ENCODE measurements around the gene SELENOV.

Gene SELENOV

GRCh38 chr19:39501340-39501739, 13.6 kb upstream of the SELENOV start:
- Histone ChIP-seq H3K9me3 (ENCODE audit: severe bottlenecking) (no peaks in the 10 kb centered on the region), H3K27ac (no peak overlapping the region), H3K36me3 (peaks cover 22% of the 10 kb centered on the region), H3K27me3 (ENCODE audit: insufficient read depth, low read depth, severe bottlenecking) (no peaks in the 10 kb centered on the region), H3K4me3 (ENCODE audit: low read depth, low read length) (no peak overlapping the region)
- DNase-seq: no peak
- no peak for TF ChIP-seq CTCF (IDR thresholded peaks at IDR 0.05; ENCODE audit: low read depth, low read length)

GRCh38 chr19:39502640-39503417, 12.1 kb upstream of the SELENOV start:
- Histone ChIP-seq H3K27me3 (ENCODE audit: insufficient read depth, low read depth, severe bottlenecking) (no peaks in the 10 kb centered on the region), H3K36me3 (peaks cover 22% of the 10 kb centered on the region)
- peak; percentile 85 for TF ChIP-seq CTCF (IDR thresholded peaks at IDR 0.05; ENCODE audit: low read depth, low read length)

GRCh38 chr19:39506598-39506943, 8.4 kb upstream of the SELENOV start:
- TF ChIP-seq CTCF (IDR thresholded peaks at IDR 0.05; ENCODE audit: low read depth, low read length): no peak
- Histone ChIP-seq H3K27me3 (ENCODE audit: insufficient read depth, low read depth, severe bottlenecking) (no peaks in the 10 kb centered on the region), H3K4me3 (ENCODE audit: low read depth, low read length) (no peak overlapping the region), H3K27ac (no peak overlapping the region), H3K9me3 (ENCODE audit: severe bottlenecking) (no peaks in the 10 kb centered on the region), H3K36me3 (peaks cover 20% of the 10 kb centered on the region)
- DNase-seq: no peak

More at GRCh38 chr19:39502640-39503417, 12.1 kb upstream of the SELENOV start:
- 0 out of 2 replicates have a peak overlapping the region, but pooled peaks have one; percentile 46 for H3K27ac ChIP-seq
- H3K4me3 ChIP-seq (ENCODE audit: low read depth, low read length): no peak overlapping the region
- H3K9me3 ChIP-seq (ENCODE audit: severe bottlenecking): no peaks in the 10 kb centered on the region
- DNase-seq: peak; percentile 76

- H3K9me3 ChIP-seq (ENCODE audit: severe bottlenecking): no peaks in the 10 kb centered on the region
- DNase-seq: peak; percentile 82
- no peak overlapping the region; the same call in 1 of the 2 replicates for H3K27ac ChIP-seq
- peaks cover 16% of the 10 kb centered on the region for H3K36me3 ChIP-seq
- no peak for TF ChIP-seq CTCF (IDR thresholded peaks at IDR 0.05; ENCODE audit: low read depth, low read length)
- no peaks in the 10 kb centered on the region for H3K27me3 ChIP-seq (ENCODE audit: insufficient read depth, low read depth, severe bottlenecking)
- peak overlapping the region; percentile 80 for H3K4me3 ChIP-seq (ENCODE audit: low read depth, low read length)
These were observed 7.8 kb upstream of the SELENOV start for GRCh38 chr19:39506944-39507714.

- no peak for DNase-seq
- H3K27me3 ChIP-seq (ENCODE audit: insufficient read depth, low read depth, severe bottlenecking): no peaks in the 10 kb centered on the region
- H3K27ac ChIP-seq: no peak overlapping the region; the same call in 1 of the 2 replicates
- no peaks in the 10 kb centered on the region for H3K9me3 ChIP-seq (ENCODE audit: severe bottlenecking)
- H3K4me3 ChIP-seq (ENCODE audit: low read depth, low read length): peak overlapping the region; percentile 80
- TF ChIP-seq CTCF (IDR thresholded peaks at IDR 0.05; ENCODE audit: low read depth, low read length): no peak
- peaks cover 16% of the 10 kb centered on the region for H3K36me3 ChIP-seq
These were observed 7.1 kb upstream of the SELENOV start for GRCh38 chr19:39507715-39508364.

Data from WERI-Rb-1 (cell line).